Small intestine (tissue), 7 donors: ENCODE measurements around the gene DUSP19. TPM values are rescaled to one million over a fixed set of nuclear protein-coding genes. Genes with fewer than 3 reads are reported as not detected.
A peak's percentile ranks its signal among the peaks of the same experiment; 100 is the strongest.

Source experiments
- DNase-seq, 2 donors: peaks; one replicate each; pipeline versions ENCODE4 v3.0.0 to v3.0.0-alpha.2; 2013
- FAIRE-seq: peaks from 2 replicates; lab custom pipeline; 2012; peaks lifted over from hg19 to GRCh38; lab: Jason Lieb, UNC
- H3K27ac ChIP-seq, 3 donors: one replicate each; pipeline ENCODE4 v1.5.1; 2013; ENCODE audit warnings: low read length in 2 of 3, mild to moderate bottlenecking in 2 of 3, control low read depth in 1 of 3, inconsistent platforms in 1 of 3, low read depth in 1 of 3, moderate library complexity in 1 of 3
- H3K27me3 ChIP-seq, 3 donors: one replicate each; pipeline ENCODE4 v1.6.1; 2013; ENCODE audit warnings: low read length in 3 of 3, inconsistent platforms in 1 of 3; ENCODE audit not compliant: control insufficient read depth in 3 of 3, insufficient read depth in 3 of 3
- H3K36me3 ChIP-seq, 3 donors: one replicate each; pipeline ENCODE4 v1.6.1; 2013; ENCODE audit warnings: low read length in 3 of 3, inconsistent platforms in 1 of 3, low read depth in 1 of 3, mild to moderate bottlenecking in 1 of 3, moderate library complexity in 1 of 3; ENCODE audit not compliant: control insufficient read depth in 3 of 3, insufficient read depth in 2 of 3
- H3K4me1 ChIP-seq, 3 donors: one replicate each; pipeline ENCODE4 v1.6.1; 2013; ENCODE audit warnings: low read length in 2 of 3, inconsistent platforms in 1 of 3, low read depth in 1 of 3, mild to moderate bottlenecking in 1 of 3, moderate library complexity in 1 of 3; ENCODE audit not compliant: control insufficient read depth in 3 of 3, insufficient read depth in 2 of 3
- H3K4me3 ChIP-seq, 3 donors: one replicate each; pipeline ENCODE4 v1.5.1; 2013; ENCODE audit warnings: low read length in 3 of 3, control low read depth in 1 of 3, inconsistent platforms in 1 of 3, low read depth in 1 of 3, mild to moderate bottlenecking in 1 of 3, moderate library complexity in 1 of 3
- H3K9me3 ChIP-seq, 2 donors: one replicate each; pipeline ENCODE4 v1.6.1; 2013; ENCODE audit warnings: low read depth in 1 of 2, low read length in 1 of 2; ENCODE audit not compliant: control insufficient read depth in 2 of 2, insufficient read depth in 1 of 2
- WGBS, 3 donors: extraction: QIAGEN DNeasy Blood & Tissue Kit; methylation state at CpG; one replicate each; pipeline ENCODE4 v1.1.7; 2013; 5-methylcytosine and 5-hydroxymethylcytosine counted together
- polyA plus RNA-seq, 4 donors: library from polyadenylated mRNA; stranded (reverse) in 3 of 4; unstranded in 1 of 4; fragments of 200-250 nt in 3 of 4; fragments of 120-200 nt in 1 of 4; gene quantifications; one replicate each; pipeline versions ENCODE4 v1.2.1 to v1.2.3, GENCODE V29; 2013
- donor health status: healthy with polysubstance abuse.
- donor health status: control.
- donor health status: control.
- donor health status: Bipolar disorder and iron deficiency.
- donor health status: healthy.

The DUSP19 gene
- polyA plus RNA-seq, 4 donors = 0.81 to 3.0 (median 2.2) TPM

GRCh38 chr2:183125659-183126341 lies 47.3 kb downstream of the DUSP19 start:
- no peaks in the 10 kb centered on the region for H3K27me3 ChIP-seq
- H3K4me3 ChIP-seq = no peak overlapping the region
- peaks cover 0 to 3% (median 0%) of the 10 kb centered on the region in 3 donors for H3K36me3 ChIP-seq
- peaks cover 2 to 9% (median 6%) of the 10 kb centered on the region in 3 donors for H3K4me1 ChIP-seq
- H3K27ac ChIP-seq = peak overlapping the region in 1 of 3 donors; percentile 93
- no peak for DNase-seq
- 77 to 79% (median 79%) methylated on average over 11 of the region's 11 CpGs for WGBS, 3 donors
- no peak for FAIRE-seq
- H3K9me3 ChIP-seq = no peaks in the 10 kb centered on the region

- Histone ChIP-seq H3K9me3 (no peaks in the 10 kb centered on the region), H3K4me1 (peaks cover 2 to 9% (median 6%) of the 10 kb centered on the region in 3 donors), H3K27ac (peak overlapping the region in 1 of 3 donors; percentile 32), H3K36me3 (peaks cover 0 to 5% (median 0%) of the 10 kb centered on the region in 3 donors), H3K4me3 (no peak overlapping the region), H3K27me3 (no peaks in the 10 kb centered on the region)
- FAIRE-seq = no peak
- DNase-seq = peak in 1 of 2 donors; percentile 30
- 83 to 89% (median 86%) methylated on average over 2 of the region's 2 CpGs for WGBS, 3 donors
Measured at GRCh38 chr2:183126635-183127034, 48.1 kb downstream of the DUSP19 start.

GRCh38 chr2:183134016-183134415 lies 55.5 kb downstream of the DUSP19 start:
- H3K27me3 ChIP-seq = no peaks in the 10 kb centered on the region
- H3K36me3 ChIP-seq = peaks cover 0 to 20% (median 0%) of the 10 kb centered on the region in 3 donors
- FAIRE-seq (no peak), DNase-seq (no peak)
- 86 to 93% (median 91%) methylated on average over 2 of the region's 2 CpGs for WGBS, 3 donors
- H3K9me3 ChIP-seq = no peaks in the 10 kb centered on the region
- no peak overlapping the region for H3K4me3 ChIP-seq
- H3K4me1 ChIP-seq = no peaks in the 10 kb centered on the region
- no peak overlapping the region for H3K27ac ChIP-seq

- DNase-seq = no peak
- Histone ChIP-seq H3K27me3 (no peaks in the 10 kb centered on the region), H3K36me3 (peaks cover 0 to 14% (median 4%) of the 10 kb centered on the region in 3 donors), H3K9me3 (peaks cover 0 to 9% of the 10 kb centered on the region in 2 donors), H3K27ac (no peak overlapping the region), H3K4me3 (no peak overlapping the region), H3K4me1 (no peaks in the 10 kb centered on the region)
- FAIRE-seq = peak; percentile 26
- WGBS, 3 donors = 94 to 98% (median 96%) methylated on average over 1 of the region's 1 CpG
Measured at GRCh38 chr2:183148955-183149354, 70.4 kb downstream of the DUSP19 start.

- H3K4me1 ChIP-seq = no peaks in the 10 kb centered on the region
- peaks cover 0 to 15% (median 4%) of the 10 kb centered on the region in 3 donors for H3K36me3 ChIP-seq
- no peak overlapping the region for H3K27ac ChIP-seq
- FAIRE-seq (no peak), DNase-seq (no peak)
- 76 to 96% (median 95%) methylated on average over 2 of the region's 2 CpGs for WGBS, 3 donors
- peaks cover 0 to 8% of the 10 kb centered on the region in 2 donors for H3K9me3 ChIP-seq
- no peak overlapping the region for H3K4me3 ChIP-seq
- H3K27me3 ChIP-seq = no peaks in the 10 kb centered on the region
Measured at GRCh38 chr2:183149489-183149888, 70.9 kb downstream of the DUSP19 start.

Other genes with a start within 250 kb of the DUSP19 start
- gene FRZB, start 212.1 kb upstream of the DUSP19 start, polyA plus RNA-seq = 10 to 100 TPM in 1 of 4 donors, 1 to 10 TPM in 3; 1.9 to 39.1 (median 3.8) TPM
- gene NCKAP1, start 40.3 kb upstream of the DUSP19 start, polyA plus RNA-seq = 100 to 1,000 TPM in 1 of 4 donors, 10 to 100 TPM in 3; 60.3 to 124 (median 71.5) TPM
- gene NUP35, start 45.7 kb downstream of the DUSP19 start, polyA plus RNA-seq = 10 to 100 TPM in 2 of 4 donors, 1 to 10 TPM in 2; 7.0 to 24.8 (median 9.9) TPM